Trophoblast cell (in vitro differentiated cells and primary cell): ENCODE data around the gene TUB.

Source experiments
- DNase-seq, 2 donors: peaks; one replicate each; pipeline ENCODE4 v3.0.0-alpha.2; 2016
- H2AFZ ChIP-seq: 2 replicates; pipeline ENCODE4 v1.6.1; 2013; ENCODE audit warnings: low read length, moderate library complexity, mild to moderate bottlenecking; ENCODE audit not compliant: insufficient read depth, poor library complexity
- H2AK5ac ChIP-seq: 2 replicates; pipeline ENCODE4 v1.6.1; 2013; ENCODE audit warnings: mild to moderate bottlenecking, low read length
- H2BK120ac ChIP-seq: 2 replicates; pipeline ENCODE4 v1.6.1; 2013; ENCODE audit warnings: low read length, mild to moderate bottlenecking, moderate library complexity; ENCODE audit not compliant: insufficient read depth, poor library complexity
- H2BK12ac ChIP-seq: 2 replicates; pipeline ENCODE4 v1.6.1; 2013; ENCODE audit warnings: mild to moderate bottlenecking, low read length, moderate library complexity
- H2BK5ac ChIP-seq: 2 replicates; pipeline ENCODE4 v1.6.1; 2013; ENCODE audit warnings: low read length, low read depth, moderate library complexity, mild to moderate bottlenecking; ENCODE audit not compliant: poor library complexity
- H3K14ac ChIP-seq: 2 replicates; pipeline ENCODE4 v1.6.1; 2013; ENCODE audit warnings: mild to moderate bottlenecking, low read length
- H3K18ac ChIP-seq: 2 replicates; pipeline ENCODE4 v1.6.1; 2013; ENCODE audit warnings: mild to moderate bottlenecking, low read length
- H3K23ac ChIP-seq: 2 replicates; pipeline ENCODE4 v1.6.1; 2013; ENCODE audit warnings: low read length
- H3K27ac ChIP-seq: 2 replicates; pipeline ENCODE4 v1.5.1; 2013; ENCODE audit warnings: low read depth, mild to moderate bottlenecking, inconsistent platforms, low read length, moderate library complexity
- H3K27me3 ChIP-seq: 2 replicates; pipeline ENCODE4 v1.6.1; 2013; ENCODE audit warnings: inconsistent platforms, mild to moderate bottlenecking, low read length, moderate library complexity; ENCODE audit not compliant: insufficient read depth
- H3K36me3 ChIP-seq, 2 experiments: 1 replicate in 1 of 2; 2 replicates in 1 of 2; pipeline ENCODE4 v1.6.1; 2013; ENCODE audit warnings: low read length in 2 of 2, mild to moderate bottlenecking in 2 of 2, moderate library complexity in 1 of 2; ENCODE audit not compliant: insufficient read depth in 2 of 2, control insufficient read depth in 1 of 2
- H3K4ac ChIP-seq: 2 replicates; pipeline ENCODE4 v1.6.1; 2013; ENCODE audit warnings: low read depth, mild to moderate bottlenecking, low read length, moderate library complexity
- H3K4me1 ChIP-seq, 2 experiments: 1 replicate in 1 of 2; 2 replicates in 1 of 2; pipeline ENCODE4 v1.6.1; 2013; ENCODE audit warnings: low read length in 2 of 2, mild to moderate bottlenecking in 2 of 2, moderate library complexity in 1 of 2; ENCODE audit not compliant: insufficient read depth in 2 of 2, control insufficient read depth in 1 of 2
- H3K4me2 ChIP-seq: 2 replicates; pipeline ENCODE4 v1.6.1; 2013; ENCODE audit warnings: inconsistent platforms, mild to moderate bottlenecking, low read length, moderate library complexity
- H3K4me3 ChIP-seq: 2 replicates; pipeline ENCODE4 v1.5.1; 2013; ENCODE audit warnings: mild to moderate bottlenecking, low read depth, low read length, inconsistent platforms
- H3K79me1 ChIP-seq: one replicate; pipeline ENCODE4 v1.6.1; 2013; ENCODE audit warnings: low read length
- H3K79me2 ChIP-seq: 2 replicates; pipeline ENCODE4 v1.6.1; 2013; ENCODE audit warnings: low read length, mild to moderate bottlenecking; ENCODE audit not compliant: control insufficient read depth, insufficient read depth, poor library complexity
- H3K9ac ChIP-seq: 2 replicates; pipeline ENCODE4 v1.6.1; 2013; ENCODE audit warnings: mild to moderate bottlenecking, low read length
- H3K9me3 ChIP-seq: 2 replicates; pipeline ENCODE4 v1.6.1; 2013; ENCODE audit warnings: low read depth, mild to moderate bottlenecking, control low read depth, inconsistent platforms, low read length; ENCODE audit not compliant: insufficient read depth
- H4K12ac ChIP-seq: 2 replicates; pipeline ENCODE4 v1.6.1; 2013; ENCODE audit warnings: low read depth, mild to moderate bottlenecking, low read length, moderate library complexity
- H4K8ac ChIP-seq: 2 replicates; pipeline ENCODE4 v1.6.1; 2013; ENCODE audit warnings: low read depth, mild to moderate bottlenecking, low read length, moderate library complexity
- H4K91ac ChIP-seq: one replicate; pipeline ENCODE4 v1.6.1; 2013; ENCODE audit warnings: low read depth, mild to moderate bottlenecking, low read length, moderate library complexity
- WGBS: extraction: QIAGEN DNeasy Blood & Tissue Kit; methylation state at CpG from one replicate; pipeline ENCODE4 v1.1.7; 2013; ENCODE audit warnings: missing lambda C conversion rate; ENCODE audit not compliant: insufficient read length, insufficient coverage; ENCODE audit errors: extremely low coverage; 5-methylcytosine and 5-hydroxymethylcytosine counted together

The TUB gene

DNA sequence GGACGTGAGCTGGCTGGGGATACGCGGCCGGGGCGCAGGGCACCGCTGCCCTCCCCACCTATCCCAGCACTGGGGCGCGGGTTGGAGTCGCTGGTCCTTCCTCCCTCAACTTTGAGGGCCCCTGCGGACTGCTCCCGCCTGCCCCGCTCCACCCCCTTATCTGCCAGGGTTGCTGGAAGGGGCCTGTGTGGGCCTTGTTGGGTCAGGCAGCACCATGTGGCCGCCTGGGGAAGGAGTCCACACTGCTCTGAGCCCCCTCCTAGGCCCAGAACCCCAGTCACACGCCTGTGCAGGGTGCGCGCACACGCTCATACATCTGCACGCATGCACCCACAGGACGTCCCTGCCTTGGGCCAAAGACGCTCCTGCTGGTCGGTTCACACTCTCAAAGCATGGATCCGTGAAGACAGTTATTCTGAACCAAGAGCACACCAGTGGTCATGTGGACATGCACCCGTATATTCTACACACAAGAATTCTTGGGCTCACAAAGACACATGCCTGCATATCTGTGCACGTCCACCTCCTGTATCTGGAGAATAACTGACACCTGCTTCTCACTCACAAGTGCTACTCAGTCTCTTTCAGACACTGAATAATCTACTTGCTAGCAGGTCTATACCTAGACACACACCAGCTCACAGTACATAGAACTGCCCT, 710 bp downstream of the TUB start:
- peak overlapping the region; percentile 26 for H4K91ac ChIP-seq
- H3K79me1 ChIP-seq = peaks cover 6% of the 10 kb centered on the region
- no peak overlapping the region for H2BK12ac ChIP-seq
- no peaks in the 10 kb centered on the region for H3K9me3 ChIP-seq
- peak overlapping the region; percentile 11 for H4K12ac ChIP-seq
- peak overlapping the region; percentile 67 for H3K14ac ChIP-seq
- no peak overlapping the region for H2BK5ac ChIP-seq
- H3K4me2 ChIP-seq = peak overlapping the region; percentile 92
- peak overlapping the region; percentile 15 for H3K4ac ChIP-seq
- no peak overlapping the region for H3K23ac ChIP-seq
- H3K79me2 ChIP-seq = peaks cover 1% of the 10 kb centered on the region
- H3K4me3 ChIP-seq = peak overlapping the region; percentile 75
- H3K27me3 ChIP-seq = no peaks in the 10 kb centered on the region
- no peak overlapping the region for H2BK120ac ChIP-seq
- no peak overlapping the region for H2AK5ac ChIP-seq
- peak overlapping the region; percentile 42 for H4K8ac ChIP-seq
- peak overlapping the region; percentile 10 for H3K9ac ChIP-seq
- H3K18ac ChIP-seq = peak overlapping the region; percentile 49
- no peaks in the 10 kb centered on the region for H3K36me3 ChIP-seq
- H2AFZ ChIP-seq = peak overlapping the region; percentile 50
- no CpG with 5 or more reads among the region's 24 CpGs for WGBS
- peak in 1 of 2 donors; percentile 46 for DNase-seq
- H3K27ac ChIP-seq = no peak overlapping the region
- H3K4me1 ChIP-seq = peaks cover 20 to 25% of the 10 kb centered on the region in 2 experiments

DNA sequence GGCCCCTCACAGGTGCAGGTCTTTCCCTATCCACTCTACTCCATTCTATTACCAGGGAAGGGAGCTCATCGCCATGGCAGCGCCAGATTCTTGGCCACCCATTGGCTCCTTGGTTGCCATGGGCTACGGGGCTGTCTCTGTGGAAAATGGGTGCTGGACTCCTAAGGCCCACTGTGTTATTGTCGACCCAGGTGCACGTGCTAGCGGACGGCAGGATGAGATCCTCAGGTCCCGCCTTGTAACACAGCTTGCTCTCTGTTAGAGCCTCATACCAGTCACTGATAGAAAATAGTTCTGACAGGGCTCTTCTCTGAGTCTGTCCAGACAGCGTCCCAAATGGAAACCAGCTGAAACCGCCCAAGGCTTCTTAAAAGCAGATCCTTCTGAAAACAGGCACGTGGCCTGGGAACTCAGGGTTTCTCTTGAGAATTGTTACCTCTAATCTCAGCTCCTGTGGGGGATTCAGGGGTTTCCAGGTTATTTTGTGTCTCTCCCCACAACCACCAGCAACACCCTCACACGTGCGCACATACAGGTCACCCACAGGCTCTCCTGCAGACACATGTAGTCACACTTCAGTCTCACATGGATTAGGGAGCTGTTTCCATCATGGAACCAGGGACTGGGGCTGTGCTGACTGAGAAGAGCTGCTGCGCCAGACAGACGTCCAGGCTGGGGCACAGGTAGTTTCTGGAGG, 1.5 kb downstream of the TUB start:
- H2BK5ac ChIP-seq = no peak overlapping the region
- H4K8ac ChIP-seq = no peak overlapping the region
- H3K4me1 ChIP-seq = peaks cover 20 to 25% of the 10 kb centered on the region in 2 experiments
- H3K79me1 ChIP-seq = peaks cover 6% of the 10 kb centered on the region
- DNase-seq = no peak
- no peak overlapping the region for H3K14ac ChIP-seq
- H3K4me2 ChIP-seq = peak overlapping the region; percentile 92
- no peak overlapping the region for H3K27ac ChIP-seq
- H2BK12ac ChIP-seq = peak overlapping the region; percentile 21
- H3K36me3 ChIP-seq = no peaks in the 10 kb centered on the region
- H2AK5ac ChIP-seq = no peak overlapping the region
- H3K9ac ChIP-seq = no peak overlapping the region
- H2AFZ ChIP-seq = no peak overlapping the region
- H2BK120ac ChIP-seq = no peak overlapping the region
- no peak overlapping the region for H3K4ac ChIP-seq
- no peak overlapping the region for H4K12ac ChIP-seq
- no peaks in the 10 kb centered on the region for H3K9me3 ChIP-seq
- no peak overlapping the region for H3K4me3 ChIP-seq
- no peak overlapping the region for H3K23ac ChIP-seq
- H3K27me3 ChIP-seq = no peaks in the 10 kb centered on the region
- no peak overlapping the region for H4K91ac ChIP-seq
- WGBS = no CpG with 5 or more reads among the region's 15 CpGs
- H3K79me2 ChIP-seq = peaks cover 1% of the 10 kb centered on the region
- peak overlapping the region; percentile 22 for H3K18ac ChIP-seq

DNA sequence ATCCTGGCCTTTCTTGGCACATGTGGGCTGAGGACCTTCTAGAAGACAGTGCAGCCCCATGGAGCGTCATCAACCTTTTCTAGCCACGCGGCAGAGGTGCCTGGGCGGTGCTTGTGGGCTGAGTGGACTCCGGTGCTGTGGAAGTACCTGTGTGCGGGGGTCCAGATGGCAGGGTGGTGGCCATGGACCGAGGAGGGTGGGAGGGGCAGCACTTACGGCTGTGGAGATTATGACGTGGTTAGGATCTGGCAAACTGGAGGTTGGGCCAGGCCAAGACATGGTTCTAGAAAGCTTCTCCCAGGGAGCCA, 2.0 kb downstream of the TUB start:
- WGBS = no CpG with 5 or more reads among the region's 9 CpGs
- no peak for DNase-seq

DNA sequence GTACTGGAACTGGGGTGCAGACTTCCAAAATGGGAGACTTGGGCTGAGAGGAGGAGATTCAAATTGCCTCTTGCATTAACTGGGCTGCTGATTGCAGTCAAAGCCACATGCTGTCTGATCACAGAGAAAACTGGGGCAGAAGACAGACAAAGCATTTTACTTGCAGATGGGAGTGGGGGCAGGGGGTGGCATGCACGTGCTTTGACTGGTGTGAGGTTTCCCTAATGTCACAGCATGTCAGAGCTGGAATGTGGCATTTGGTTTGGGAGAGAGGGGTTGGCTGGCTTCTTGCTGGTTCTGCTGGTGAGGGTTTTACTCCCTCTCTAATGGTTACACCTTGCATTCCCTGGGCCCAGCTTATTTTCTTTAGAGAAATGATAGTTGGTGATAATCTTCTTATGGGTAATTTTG, 2.9 kb downstream of the TUB start:
- Histone ChIP-seq H4K12ac (no peak overlapping the region), H2AFZ (no peak overlapping the region), H3K9me3 (no peaks in the 10 kb centered on the region), H3K9ac (no peak overlapping the region), H2AK5ac (no peak overlapping the region), H3K36me3 (no peaks in the 10 kb centered on the region), H3K4me3 (no peak overlapping the region), H3K4me2 (no peak overlapping the region), H2BK12ac (no peak overlapping the region), H2BK5ac (no peak overlapping the region), H3K79me1 (peaks cover 6% of the 10 kb centered on the region), H3K4me1 (peaks cover 20 to 25% of the 10 kb centered on the region in 2 experiments), H3K27me3 (no peaks in the 10 kb centered on the region), H2BK120ac (no peak overlapping the region), H3K79me2 (peaks cover 1% of the 10 kb centered on the region), H3K14ac (no peak overlapping the region), H3K23ac (no peak overlapping the region), H3K27ac (no peak overlapping the region), H3K18ac (no peak overlapping the region), H3K4ac (no peak overlapping the region), H4K91ac (no peak overlapping the region), H4K8ac (no peak overlapping the region)
- WGBS = no CpG with 5 or more reads among the region's 1 CpG
- DNase-seq = no peak

More for the DNA sequence above, 2.0 kb downstream of the TUB start:
- Histone ChIP-seq H4K91ac (no peak overlapping the region), H3K4me1 (peaks cover 20 to 25% of the 10 kb centered on the region in 2 experiments), H3K79me1 (peaks cover 6% of the 10 kb centered on the region), H4K12ac (no peak overlapping the region), H3K36me3 (no peaks in the 10 kb centered on the region), H2AFZ (no peak overlapping the region), H3K4ac (no peak overlapping the region), H3K9ac (no peak overlapping the region), H3K4me3 (no peak overlapping the region), H4K8ac (no peak overlapping the region), H3K27ac (no peak overlapping the region), H2BK5ac (no peak overlapping the region), H3K23ac (no peak overlapping the region), H2BK120ac (no peak overlapping the region), H2BK12ac (peak overlapping the region; percentile 21), H3K4me2 (no peak overlapping the region), H3K14ac (no peak overlapping the region), H3K27me3 (no peaks in the 10 kb centered on the region), H3K18ac (peak overlapping the region; percentile 22), H2AK5ac (peak overlapping the region; percentile 13), H3K79me2 (peaks cover 1% of the 10 kb centered on the region), H3K9me3 (no peaks in the 10 kb centered on the region)
